ENCODE data around the gene CSKMT.
"Not testable (repeated sequence)": the region's sequence is repeated elsewhere in the genome, so short reads cannot be mapped to it uniquely, and the experiment has no call there.

DNA sequence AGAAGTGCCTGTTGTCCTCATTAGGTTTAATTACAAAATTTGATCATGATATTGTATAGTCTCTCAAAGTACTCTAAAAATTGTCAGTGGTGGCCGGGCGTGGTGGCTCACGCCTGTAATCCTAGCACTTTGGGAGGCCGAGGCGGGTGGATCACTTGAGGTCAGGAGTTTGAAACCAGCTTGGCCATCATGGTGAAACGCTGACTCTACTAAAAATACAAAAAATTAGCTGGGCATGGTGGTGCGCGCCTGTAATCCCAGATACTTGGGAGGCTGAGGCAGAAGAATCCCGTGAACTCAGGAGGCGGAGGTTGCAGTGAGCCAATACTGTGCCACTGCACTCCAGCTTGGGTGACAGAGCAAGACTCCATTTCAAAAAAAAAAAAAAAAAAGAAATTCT is 10.3 kb downstream of the CSKMT start:
- not testable (repeated sequence) for TF ChIP-seq TCF3 (IDR thresholded peaks at IDR 0.05; ENCODE audit: borderline replicate concordance, insufficient read depth, low read depth, low read length); EZH2 (IDR thresholded peaks at IDR 0.05; ENCODE audit: borderline replicate concordance, control insufficient read depth, low read depth, low read length); POLR2AphosphoS5 (IDR thresholded peaks at IDR 0.05; ENCODE audit: low read length); EP300 (IDR thresholded peaks at IDR 0.05; ENCODE audit: borderline replicate concordance in 1 of 2, control insufficient read depth in 1 of 2, low read depth in 2 of 2, low read length in 2 of 2); HDAC6 (IDR thresholded peaks at IDR 0.05; ENCODE audit: unreplicated experiment); ZNF274 (IDR thresholded peaks at IDR 0.05; ENCODE audit: insufficient read depth, insufficient read length); CEBPB (IDR thresholded peaks at IDR 0.05; ENCODE audit: borderline replicate concordance in 1 of 2, low read depth in 2 of 2, low read length in 2 of 2)
- TF ChIP-seq, protein P1, sequence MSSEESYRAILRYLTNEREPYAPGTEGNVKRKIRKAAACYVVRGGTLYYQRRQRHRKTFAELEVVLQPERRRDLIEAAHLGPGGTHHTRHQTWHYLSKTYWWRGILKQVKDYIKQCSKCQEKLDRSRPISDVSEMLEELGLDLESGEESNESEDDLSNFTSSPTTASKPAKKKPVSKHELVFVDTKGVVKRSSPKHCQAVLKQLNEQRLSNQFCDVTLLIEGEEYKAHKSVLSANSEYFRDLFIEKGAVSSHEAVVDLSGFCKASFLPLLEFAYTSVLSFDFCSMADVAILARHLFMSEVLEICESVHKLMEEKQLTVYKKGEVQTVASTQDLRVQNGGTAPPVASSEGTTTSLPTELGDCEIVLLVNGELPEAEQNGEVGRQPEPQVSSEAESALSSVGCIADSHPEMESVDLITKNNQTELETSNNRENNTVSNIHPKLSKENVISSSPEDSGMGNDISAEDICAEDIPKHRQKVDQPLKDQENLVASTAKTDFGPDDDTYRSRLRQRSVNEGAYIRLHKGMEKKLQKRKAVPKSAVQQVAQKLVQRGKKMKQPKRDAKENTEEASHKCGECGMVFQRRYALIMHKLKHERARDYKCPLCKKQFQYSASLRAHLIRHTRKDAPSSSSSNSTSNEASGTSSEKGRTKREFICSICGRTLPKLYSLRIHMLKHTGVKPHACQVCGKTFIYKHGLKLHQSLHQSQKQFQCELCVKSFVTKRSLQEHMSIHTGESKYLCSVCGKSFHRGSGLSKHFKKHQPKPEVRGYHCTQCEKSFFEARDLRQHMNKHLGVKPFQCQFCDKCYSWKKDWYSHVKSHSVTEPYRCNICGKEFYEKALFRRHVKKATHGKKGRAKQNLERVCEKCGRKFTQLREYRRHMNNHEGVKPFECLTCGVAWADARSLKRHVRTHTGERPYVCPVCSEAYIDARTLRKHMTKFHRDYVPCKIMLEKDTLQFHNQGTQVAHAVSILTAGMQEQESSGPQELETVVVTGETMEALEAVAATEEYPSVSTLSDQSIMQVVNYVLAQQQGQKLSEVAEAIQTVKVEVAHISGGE (CRISPR knock-in tag; IDR thresholded peaks at IDR 0.05), result not testable (repeated sequence)
- TF ChIP-seq, protein P2, sequence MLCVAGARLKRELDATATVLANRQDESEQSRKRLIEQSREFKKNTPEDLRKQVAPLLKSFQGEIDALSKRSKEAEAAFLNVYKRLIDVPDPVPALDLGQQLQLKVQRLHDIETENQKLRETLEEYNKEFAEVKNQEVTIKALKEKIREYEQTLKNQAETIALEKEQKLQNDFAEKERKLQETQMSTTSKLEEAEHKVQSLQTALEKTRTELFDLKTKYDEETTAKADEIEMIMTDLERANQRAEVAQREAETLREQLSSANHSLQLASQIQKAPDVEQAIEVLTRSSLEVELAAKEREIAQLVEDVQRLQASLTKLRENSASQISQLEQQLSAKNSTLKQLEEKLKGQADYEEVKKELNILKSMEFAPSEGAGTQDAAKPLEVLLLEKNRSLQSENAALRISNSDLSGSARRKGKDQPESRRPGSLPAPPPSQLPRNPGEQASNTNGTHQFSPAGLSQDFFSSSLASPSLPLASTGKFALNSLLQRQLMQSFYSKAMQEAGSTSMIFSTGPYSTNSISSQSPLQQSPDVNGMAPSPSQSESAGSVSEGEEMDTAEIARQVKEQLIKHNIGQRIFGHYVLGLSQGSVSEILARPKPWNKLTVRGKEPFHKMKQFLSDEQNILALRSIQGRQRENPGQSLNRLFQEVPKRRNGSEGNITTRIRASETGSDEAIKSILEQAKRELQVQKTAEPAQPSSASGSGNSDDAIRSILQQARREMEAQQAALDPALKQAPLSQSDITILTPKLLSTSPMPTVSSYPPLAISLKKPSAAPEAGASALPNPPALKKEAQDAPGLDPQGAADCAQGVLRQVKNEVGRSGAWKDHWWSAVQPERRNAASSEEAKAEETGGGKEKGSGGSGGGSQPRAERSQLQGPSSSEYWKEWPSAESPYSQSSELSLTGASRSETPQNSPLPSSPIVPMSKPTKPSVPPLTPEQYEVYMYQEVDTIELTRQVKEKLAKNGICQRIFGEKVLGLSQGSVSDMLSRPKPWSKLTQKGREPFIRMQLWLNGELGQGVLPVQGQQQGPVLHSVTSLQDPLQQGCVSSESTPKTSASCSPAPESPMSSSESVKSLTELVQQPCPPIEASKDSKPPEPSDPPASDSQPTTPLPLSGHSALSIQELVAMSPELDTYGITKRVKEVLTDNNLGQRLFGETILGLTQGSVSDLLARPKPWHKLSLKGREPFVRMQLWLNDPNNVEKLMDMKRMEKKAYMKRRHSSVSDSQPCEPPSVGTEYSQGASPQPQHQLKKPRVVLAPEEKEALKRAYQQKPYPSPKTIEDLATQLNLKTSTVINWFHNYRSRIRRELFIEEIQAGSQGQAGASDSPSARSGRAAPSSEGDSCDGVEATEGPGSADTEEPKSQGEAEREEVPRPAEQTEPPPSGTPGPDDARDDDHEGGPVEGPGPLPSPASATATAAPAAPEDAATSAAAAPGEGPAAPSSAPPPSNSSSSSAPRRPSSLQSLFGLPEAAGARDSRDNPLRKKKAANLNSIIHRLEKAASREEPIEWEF (IDR thresholded peaks at IDR 0.05; ENCODE audit: insufficient replicate concordance, low read depth, low read length), result not testable (repeated sequence)
- TF ChIP-seq, protein P3, sequence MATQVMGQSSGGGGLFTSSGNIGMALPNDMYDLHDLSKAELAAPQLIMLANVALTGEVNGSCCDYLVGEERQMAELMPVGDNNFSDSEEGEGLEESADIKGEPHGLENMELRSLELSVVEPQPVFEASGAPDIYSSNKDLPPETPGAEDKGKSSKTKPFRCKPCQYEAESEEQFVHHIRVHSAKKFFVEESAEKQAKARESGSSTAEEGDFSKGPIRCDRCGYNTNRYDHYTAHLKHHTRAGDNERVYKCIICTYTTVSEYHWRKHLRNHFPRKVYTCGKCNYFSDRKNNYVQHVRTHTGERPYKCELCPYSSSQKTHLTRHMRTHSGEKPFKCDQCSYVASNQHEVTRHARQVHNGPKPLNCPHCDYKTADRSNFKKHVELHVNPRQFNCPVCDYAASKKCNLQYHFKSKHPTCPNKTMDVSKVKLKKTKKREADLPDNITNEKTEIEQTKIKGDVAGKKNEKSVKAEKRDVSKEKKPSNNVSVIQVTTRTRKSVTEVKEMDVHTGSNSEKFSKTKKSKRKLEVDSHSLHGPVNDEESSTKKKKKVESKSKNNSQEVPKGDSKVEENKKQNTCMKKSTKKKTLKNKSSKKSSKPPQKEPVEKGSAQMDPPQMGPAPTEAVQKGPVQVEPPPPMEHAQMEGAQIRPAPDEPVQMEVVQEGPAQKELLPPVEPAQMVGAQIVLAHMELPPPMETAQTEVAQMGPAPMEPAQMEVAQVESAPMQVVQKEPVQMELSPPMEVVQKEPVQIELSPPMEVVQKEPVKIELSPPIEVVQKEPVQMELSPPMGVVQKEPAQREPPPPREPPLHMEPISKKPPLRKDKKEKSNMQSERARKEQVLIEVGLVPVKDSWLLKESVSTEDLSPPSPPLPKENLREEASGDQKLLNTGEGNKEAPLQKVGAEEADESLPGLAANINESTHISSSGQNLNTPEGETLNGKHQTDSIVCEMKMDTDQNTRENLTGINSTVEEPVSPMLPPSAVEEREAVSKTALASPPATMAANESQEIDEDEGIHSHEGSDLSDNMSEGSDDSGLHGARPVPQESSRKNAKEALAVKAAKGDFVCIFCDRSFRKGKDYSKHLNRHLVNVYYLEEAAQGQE (IDR thresholded peaks at IDR 0.05; ENCODE audit: low read depth, low read length), result not testable (repeated sequence)
